Neural progenitor cell (in vitro differentiated cells): ENCODE data around the gene DNAJC30.

Source experiments
- CTCF ChIP-seq: fragments of 200-600 bp; sonication (generic); IDR thresholded peaks from 2 replicates; pipeline ENCODE4 v1.5.1; 2017; ENCODE audit warnings: antibody characterized with exemption, mild to moderate bottlenecking
- EZH2 ChIP-seq: fragments of 200-600 bp; sonication (generic); IDR thresholded peaks from 2 replicates; pipeline ENCODE4 v1.6.1; 2017; ENCODE audit warnings: antibody characterized with exemption, mild to moderate bottlenecking, moderate library complexity
- EZH2phosphoT487 ChIP-seq: fragments of 200-600 bp; sonication (generic); IDR thresholded peaks from 2 replicates; pipeline ENCODE4 v1.6.1; 2017; ENCODE audit warnings: antibody characterized with exemption

- TF ChIP-seq CTCF (no peak), EZH2 (no peak), EZH2phosphoT487 (no peak)
Observed at GRCh38 chr7:73705551-73705920, 22.3 kb upstream of the DNAJC30 start.
